Stimulated activated CD8-positive, alpha-beta memory T cell treated with anti-CD3 and anti-CD28 coated beads, Interleukin-4, amount 100 ng/mL, for 4 hours (primary cell): ENCODE measurements around the gene PANK4.

ENCODE experiments used
- DNase-seq, 2 donors: peaks; one replicate each; pipeline ENCODE4 v3.0.0-alpha.2; 2020; ENCODE audit warnings: low read depth in 2 of 2, low spot score in 1 of 2

The PANK4 gene

DNA sequence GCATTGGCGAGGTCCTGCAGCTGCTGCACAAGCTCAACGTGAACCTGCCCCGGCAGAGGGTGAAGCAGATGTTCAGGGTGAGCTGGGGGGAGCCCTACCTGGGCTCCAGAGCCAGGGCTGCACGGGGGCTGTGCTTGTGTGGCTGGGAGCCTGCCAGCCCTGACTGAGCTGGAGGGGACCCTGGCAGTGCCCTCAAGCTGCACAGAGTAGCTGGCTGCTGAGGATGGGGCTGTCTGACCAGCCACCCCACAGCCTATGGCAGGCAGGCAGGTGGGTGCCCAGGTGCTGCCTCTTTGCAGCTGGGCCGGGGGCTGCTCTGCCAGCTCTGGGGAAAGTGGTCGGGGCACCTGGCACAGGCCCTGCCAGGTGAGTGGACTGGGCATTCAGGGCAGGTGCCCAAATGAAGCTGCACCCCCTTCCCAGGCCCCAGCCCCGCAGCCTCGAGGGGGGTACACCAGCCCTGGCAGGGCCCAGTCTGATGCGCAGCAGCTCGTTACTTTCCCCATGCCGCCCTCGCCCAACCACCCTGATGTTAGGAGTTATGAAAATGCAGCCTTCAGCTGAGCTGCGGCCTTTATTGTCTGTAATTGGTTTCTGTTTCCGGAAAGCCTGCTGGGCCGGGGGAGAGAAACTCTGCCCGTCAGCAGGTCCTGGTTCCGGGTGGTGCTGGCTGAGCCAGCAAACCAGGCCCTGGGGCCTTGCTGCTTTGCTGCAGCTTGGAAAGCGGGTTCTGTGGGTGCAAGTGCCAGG lies 46.0 kb downstream of the PANK4 start:
- no peak for DNase-seq

DNA sequence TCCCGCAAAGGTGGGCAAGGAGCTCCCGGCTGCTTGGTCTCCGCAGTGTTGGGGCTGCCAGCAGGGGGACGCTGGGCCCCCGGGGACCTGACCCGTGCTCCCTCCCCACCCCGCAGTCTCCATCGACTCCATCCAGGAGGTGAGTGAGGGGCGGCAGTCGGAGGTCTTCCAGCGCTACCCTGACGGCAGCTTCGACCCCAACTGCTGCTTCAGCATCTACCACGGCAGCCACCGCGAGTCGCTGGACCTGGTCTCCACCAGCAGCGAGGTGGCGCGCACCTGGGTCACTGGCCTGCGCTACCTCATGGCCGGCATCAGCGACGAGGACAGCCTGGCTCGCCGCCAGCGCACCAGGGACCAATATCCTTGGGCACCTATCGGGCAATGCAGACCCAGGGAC lies 46.8 kb downstream of the PANK4 start:
- no peak for DNase-seq

DNA sequence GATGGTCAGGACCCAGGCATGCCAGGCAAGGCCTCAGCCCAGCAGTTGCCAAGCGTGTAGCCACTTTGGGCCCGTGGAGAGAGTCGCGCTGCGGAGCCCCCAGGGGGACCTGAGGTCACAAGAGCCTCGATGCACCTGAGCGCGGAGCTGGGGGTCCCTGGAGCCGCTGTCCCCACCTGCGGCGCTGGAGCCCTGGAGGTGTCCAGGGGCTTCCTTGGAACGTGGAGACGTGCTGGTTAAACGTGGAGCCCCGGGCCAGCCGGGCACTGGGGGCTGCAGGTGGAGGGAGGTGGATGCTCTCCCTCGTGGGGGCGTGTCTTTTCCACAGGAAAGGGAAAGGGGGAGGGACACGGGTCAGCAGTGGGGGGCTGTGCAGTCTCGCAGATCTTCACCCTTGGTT lies 47.2 kb downstream of the PANK4 start:
- no peak for DNase-seq

DNA sequence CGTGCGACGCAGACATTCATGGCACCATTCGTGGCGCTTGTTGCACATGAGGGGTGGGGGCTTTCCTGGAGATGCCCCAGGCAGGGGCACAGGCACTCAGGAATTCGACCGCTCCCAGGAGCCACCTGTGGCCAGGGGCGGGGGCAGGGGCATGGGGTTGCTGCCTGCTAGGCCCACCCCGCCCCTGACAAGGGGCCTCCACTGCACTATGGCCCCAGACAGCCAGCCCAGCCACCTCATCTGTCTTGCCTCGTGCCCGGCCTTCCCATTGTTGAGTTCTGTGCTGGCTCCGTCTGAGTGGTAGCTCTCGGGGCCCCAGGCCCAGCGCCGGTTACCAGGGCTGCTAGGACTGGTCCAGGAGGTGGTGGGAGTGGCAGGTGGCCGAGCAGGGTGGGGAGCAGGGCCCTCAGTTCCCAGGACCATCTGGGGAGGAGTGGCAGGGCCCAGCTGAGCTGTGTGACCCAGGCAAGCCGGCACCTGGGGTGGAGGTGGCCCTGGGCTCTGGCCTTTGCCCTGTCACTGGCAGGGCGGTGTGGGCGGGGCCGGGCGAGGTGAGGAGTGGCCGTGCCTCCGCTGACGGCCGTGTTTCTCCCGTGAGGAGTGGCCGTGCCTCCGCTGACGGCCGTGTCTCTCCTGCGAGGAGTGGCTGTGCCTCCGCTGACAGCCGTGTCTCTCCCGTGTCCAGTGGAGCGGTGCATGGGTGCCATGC lies 48.5 kb downstream of the PANK4 start:
- DNase-seq, result no peak

DNA sequence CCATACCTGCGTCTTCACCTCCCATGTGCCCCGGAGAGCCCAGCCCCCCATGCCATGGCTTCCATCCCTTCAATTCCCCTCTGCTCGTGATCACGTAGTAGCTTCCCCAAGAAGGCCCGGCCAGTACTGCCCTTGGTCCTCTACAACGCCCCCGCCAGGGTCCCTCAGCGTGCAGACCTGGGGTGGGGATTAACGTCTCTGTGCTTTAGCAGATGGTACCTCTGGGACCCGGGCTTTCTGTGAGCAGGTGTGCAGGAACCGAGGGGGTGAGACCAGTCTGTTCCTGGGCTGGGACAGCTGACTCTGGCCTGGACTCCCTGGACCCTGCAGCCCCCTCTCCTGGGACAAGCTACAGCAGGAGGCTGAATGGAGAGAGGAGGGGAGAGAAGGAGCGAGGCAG lies 49.1 kb downstream of the PANK4 start:
- no peak for DNase-seq

DNA sequence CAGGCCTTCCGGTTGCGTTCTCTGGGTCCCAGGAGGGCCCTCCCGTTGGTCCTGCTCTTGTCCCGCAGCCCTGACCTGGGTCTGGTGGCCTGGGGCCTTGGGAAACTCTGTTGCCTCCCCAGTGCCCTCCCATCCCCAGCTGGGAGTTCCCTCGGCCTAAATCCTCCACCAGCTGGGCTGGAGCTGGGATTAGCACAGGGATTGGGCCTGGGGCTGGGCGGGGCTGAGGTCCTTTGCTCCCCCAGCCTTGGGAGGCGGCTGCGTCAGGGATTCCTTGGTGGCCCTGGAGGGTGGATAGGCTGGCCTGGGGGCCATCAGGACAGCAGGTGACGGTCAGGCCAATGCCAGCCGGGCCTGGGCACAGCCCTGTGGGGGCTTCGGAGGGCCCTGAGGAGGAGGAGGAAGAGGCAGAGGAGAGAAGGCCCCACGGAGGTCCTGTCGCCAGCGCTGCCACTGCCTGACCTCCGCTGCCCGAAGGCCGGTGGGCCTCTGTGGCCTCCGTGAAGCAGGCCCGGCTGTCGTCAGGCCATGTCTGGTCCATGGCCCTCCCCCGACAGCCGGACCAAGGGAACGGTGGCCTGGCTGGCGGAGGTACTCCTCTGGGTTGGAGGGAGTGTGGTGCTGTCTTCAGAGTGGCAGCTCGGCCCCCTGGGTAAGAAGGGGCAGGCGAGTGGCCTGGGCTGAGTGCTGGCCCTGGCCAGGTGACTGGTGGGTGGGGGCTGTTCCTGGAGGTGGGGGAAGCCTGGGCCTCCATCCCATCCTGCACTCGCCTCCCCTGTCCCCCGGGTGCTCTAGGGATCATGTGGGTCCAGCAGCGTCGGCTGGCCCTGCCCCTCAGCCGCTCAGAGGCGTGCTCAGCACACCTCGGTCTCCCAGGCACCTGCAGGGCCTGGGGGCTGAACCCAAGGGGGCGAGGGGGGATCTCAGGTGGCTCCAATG lies 50.1 kb downstream of the PANK4 start, which contains the start of gene PLCH2:
Gene PLCH2 (plus strand): TSS at position 229 of the 939 bp plus-strand sequence. CDS start 300 bp downstream, at position 529.
- DNase-seq, result no peak

DNA sequence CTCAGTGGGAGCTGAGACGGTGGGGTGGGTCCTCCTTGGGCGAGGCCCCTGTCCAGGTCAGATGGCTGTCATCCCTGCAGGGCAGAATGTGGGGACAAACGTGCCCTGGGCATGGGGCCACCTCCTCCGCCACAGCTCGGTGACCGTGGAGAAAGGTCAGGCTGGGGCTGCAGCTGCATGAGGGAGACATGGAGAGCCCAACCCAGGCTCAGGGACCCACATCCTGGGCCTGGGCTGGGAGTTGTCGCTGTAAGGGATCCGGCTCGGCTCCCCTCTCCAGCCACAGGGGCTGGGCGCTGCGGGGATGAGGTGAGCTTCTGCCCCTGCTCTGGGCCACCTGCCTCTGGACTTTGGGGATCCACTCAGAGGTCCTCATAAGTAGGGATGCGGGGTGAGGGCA lies 50.8 kb downstream of the PANK4 start:
- no peak for DNase-seq

DNA sequence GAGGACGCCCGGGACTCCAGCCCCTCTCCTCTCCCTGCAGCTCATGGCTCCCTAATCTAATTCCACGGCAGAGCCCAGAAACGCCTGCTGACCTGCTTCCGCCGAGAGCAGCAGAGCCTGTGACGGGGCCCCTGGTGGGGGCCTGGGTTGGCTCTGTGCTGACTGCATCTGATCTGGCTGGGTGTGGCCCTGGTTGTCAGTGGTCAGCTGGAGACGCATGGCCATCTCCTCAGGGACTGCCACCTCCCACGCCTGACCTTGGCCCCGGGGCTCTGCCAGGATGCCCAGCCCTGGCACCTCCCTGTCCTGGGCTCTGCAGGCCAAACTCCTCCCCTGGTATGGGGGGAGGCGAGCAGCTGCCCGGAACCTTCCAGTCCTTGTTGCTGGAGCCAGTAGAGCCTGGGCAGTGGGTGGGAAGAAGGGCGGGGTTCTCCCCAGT lies 51.4 kb downstream of the PANK4 start:
- DNase-seq, result no peak

DNA sequence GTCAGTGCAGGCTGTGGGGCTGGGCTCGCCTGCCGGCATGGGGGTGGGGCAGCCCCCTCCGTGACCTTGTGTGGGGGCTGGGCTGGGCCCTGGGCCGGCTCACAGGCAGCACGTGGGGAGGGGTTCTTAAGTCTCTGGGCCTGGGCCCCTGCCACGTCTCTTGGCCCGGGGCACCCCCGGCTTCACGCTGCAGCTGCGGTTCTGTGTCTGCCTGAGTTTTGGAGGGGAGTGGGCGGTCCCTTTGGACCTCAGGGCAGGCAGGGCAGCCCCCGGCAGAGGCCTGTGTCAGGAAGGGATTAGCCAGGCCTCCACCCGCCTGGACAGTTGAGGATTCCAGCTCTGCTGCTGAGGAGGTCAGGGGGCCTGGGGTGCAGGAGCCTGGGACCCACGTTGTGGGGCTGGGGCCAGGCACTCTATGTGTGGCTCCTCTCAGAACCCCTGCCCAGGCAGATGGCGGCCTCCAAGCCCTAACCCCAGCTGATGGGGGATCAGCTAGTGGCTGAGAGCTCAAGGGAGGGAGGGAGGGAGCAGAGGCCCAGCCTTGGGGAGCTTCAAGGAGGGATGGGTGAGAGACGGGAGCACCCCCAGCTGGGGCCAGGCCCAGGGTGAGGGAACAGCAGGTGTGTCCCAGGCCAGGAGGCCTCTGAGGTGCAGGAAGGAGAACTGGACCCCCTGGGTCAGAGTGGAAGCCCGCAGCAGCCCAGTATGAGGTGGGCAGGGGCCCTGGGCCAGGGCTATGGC lies 52.1 kb downstream of the PANK4 start:
- no peak for DNase-seq

DNA sequence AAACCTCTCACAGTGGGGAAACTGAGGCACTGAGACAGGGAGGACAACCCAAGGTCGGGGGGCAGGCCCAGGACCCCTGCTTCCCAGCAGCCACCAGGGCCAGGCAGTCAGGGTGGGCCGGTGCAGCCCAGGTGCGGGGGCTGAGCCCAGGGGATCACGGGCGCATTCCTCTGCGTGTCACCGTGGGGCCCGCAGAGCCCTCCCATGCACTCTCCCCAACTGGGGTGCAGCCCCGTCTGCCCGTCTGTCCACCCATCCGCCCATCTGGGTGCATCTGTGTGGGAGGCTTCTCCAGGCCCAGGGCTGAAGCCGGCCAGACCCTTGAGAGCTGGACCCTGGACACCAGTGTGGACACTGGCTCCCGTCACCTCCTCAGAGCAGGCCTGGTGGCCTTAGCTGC lies 53.2 kb downstream of the PANK4 start:
- no peak for DNase-seq

DNA sequence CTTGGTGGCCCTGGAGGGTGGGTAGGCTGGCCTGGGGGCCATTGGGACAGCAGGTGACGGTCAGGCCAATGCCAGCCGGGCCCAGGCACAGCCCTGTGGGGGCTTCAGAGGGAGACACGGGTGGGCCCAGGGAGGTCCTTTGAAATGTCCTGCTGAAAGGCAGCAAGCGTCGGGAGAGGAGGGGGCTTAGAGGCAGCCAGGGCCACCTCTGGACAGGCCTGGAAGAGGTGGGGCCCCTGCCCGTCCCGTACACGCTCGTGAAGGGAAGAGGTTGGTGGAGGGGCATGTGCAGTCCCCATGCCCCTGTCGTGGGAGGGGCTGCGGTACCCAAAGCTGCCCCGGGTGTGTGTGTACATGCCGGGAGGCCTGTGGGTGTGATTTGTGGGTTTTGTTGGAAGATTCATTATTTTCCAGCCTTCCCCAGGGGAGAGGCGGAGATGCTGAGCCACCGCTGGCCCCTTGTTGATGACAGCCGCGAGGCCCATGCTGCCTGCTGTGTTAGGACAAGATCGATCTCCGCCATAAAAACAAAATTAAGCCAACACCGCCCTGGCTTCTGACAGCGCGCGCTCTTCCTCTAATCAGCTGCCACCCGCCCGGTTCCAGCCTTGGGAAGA lies 53.7 kb downstream of the PANK4 start:
- DNase-seq, result no peak

DNA sequence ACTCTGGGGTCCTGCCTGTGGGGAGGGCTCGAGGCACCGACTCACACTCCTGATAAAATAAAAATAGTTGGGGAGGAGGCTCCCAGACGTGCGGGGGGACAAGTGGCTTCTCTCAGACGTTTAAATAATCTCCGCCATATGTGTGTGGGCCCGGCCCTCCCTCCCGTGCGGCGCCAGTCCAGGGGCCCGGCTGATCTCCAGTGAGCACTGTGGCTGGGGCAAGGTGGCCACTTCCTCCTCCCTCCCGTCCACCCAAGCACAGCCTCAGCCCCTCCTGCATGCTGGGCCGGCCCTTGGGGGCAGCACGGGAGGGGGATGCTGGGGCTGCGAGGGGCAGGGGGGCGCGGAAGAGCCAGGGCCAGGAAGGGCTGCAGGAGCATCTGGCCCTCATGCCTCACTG lies 54.3 kb downstream of the PANK4 start:
- no peak for DNase-seq

DNA sequence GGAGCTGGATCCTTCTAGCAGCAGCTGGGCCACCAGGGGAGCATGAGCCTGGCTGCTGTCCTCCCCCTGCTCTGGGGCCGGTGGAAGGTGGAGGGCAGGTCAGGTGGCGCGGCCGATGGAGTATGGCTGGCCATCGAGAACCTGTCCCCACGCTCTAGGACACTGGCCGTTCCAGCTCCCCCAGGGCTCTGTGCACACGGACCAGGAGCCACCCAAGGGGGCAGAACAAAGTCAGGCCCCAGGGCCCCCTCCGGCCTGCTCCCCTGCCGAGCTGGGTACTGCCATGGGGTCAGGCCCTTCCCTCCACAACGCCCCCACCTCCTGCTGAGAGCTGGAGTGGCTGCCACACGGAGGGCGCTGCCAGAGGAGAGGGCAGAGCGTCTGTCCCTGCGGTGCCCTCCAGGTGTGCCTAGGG lies 54.8 kb downstream of the PANK4 start:
- DNase-seq, result no peak

DNA sequence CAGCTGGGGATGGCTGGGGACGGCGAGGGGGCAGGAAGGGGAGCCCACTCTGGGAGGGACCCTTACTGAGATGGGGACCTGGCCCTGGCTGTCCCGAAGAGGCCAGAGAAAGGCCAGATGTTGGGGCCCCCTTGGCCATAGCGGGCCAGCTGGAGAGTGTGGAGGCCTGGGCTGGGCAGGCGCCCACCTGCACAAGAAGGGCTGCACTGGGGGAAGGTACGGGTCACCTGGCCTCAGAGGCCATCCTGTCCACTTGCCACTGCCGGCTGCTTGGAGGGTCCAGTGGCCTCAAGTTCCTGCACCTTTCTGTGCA lies 55.3 kb downstream of the PANK4 start:
- no peak for DNase-seq

DNA sequence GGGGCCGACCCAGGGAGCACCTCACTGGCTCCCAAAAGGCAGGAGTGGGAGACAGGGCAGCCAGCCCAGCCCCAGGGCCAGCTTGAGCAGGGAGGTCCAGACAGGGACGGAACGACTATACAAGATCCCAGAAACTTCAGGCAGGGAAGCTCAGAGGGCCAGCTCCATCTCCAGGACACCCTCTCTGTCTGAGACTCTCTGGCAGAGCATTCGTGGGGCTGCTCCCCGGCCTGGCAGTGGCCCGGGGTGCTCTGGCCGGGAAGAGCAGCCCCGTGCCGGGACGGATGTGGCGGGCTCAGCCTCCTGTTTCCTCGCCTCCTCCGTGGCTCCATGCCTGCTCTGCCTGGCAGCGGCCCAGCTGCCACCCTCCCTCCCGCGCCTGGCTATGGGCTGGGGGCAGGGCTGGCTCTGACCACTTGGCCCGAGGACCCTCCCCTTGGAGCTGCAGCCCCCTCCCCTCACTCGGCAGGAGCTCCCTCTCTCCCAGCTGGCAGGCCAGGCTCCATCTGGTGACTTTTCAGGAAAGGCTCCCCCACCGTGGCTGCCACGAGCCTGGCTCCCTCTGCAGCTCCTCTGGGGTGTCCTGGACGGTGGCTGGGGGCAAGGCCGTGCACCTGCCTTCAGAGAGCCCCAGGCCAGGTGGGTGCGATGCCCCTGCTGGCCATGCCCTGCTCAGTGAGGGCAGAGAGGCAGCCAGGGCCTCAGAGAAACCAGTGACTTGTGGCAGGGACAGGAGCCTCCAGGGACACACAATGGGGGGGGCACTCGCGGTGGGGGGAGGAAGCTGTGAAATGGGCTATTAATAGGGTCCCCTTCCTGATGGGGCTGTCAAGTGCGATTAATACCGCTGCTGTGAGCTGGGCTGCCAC lies 55.9 kb downstream of the PANK4 start:
- DNase-seq, result no peak

DNA sequence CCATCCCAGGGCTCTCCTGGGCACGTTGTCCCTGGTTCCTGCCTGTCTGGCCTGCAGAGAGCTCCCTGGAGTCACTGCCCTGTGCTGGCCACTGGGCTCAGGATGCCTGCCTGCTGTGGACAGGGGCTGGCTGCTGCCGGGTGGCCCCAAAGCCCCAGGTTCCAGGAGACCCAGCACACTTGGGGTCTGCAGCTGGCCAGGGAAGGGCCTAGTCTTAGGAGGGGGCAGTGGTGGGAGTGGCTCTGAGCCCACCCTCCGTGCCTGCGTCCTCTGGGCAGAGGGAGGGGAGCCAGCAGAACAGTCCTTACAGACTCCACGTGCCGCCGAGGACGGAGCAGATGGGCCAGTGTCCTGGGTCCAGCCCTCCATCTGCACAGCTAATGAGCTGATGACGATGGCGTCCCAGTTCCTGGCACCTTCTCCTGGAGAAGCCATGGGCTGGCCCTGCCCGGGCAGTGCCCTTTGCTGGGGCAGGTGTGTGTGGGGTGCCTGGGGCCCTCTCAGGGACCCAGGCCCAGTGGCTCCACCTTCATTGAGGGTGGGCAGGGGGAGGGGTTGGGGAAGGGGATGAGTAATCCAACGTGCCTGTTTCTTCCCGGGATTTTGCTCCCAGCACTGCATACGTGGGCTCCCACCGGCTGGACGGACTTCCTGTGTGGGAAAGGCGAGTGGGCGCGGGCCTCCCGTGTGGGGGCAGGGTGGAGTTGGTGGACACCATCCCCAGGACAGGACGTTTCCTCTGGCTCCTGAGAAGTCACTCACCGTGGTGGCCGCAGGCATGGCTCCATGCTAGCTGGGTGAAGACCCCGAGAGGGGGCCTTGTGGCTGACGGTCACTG lies 57.1 kb downstream of the PANK4 start:
- DNase-seq, result no peak

DNA sequence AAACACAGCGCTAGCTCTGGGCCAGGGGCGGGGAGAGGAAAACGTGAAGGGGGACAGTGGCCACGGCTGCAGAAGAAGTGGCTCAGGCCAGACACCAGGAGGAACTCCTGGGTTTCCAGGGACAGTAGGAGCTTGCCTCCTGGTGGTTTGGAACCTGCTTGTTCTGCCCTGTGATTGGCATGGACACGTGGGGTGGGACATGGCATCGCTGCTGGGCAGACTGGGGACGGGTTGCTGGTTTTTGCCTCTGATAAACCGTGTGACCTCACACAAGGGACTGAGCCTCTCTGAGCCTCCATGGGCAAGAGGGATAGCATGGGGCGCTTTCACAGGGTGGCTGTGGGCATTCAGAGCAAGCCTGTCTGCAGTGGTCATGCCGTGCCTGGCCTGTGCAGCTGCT lies 57.9 kb downstream of the PANK4 start:
- no peak for DNase-seq

DNA sequence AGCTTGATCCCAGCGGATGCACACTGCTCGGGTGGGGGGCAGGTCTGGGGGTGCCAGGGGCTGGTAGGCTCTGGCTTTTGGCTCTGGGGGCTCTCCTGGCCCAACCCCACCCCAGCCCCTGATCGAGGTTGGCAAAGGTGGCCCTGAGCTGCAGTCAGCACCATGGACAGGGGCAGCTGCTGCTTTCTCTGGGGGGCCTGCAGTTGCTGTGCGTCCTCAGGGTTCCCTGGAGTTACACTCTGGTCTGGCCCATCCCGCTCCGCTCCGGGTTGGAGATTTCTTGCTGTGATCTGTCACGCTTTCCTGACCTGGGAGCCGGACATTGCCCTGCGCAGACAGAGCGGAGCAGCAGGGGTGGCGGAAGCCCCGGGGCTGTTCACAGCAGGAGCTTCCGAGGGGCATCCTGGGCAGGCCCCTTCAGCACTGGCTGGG lies 58.3 kb downstream of the PANK4 start:
- no peak for DNase-seq
